Aorta (tissue), 5 donors: Measurements from ENCODE around the gene KANSL3. TPM values are rescaled to one million over a fixed set of nuclear protein-coding genes. Genes with fewer than 3 reads are reported as not detected.
A peak's percentile ranks its signal among the peaks of the same experiment; 100 is the strongest.
"Not testable (repeated sequence)": the region's sequence is repeated elsewhere in the genome, so short reads cannot be mapped to it uniquely, and the experiment has no call there.

Source experiments
- ATAC-seq: fragments of 200-7000 bp; cut with Tn5 transposase; one replicate; pipeline ENCODE4 v1.9.1; 2022; ENCODE audit warnings: moderate library complexity; ENCODE audit not compliant: low FRiP score
- DNase-seq, 2 donors: peaks; one replicate each; pipeline ENCODE4 v3.0.0-alpha.2; 2020
- H3K27ac ChIP-seq, 2 donors: one replicate each; pipeline ENCODE4 v1.5.1; 2013; ENCODE audit warnings: low read length in 2 of 2, mild to moderate bottlenecking in 2 of 2, moderate library complexity in 2 of 2, control low read depth in 1 of 2, inconsistent platforms in 1 of 2, low read depth in 1 of 2
- H3K27me3 ChIP-seq, 2 donors: one replicate each; pipeline ENCODE4 v1.6.1; 2013; ENCODE audit warnings: control low read depth in 1 of 2, low read length in 1 of 2, mild to moderate bottlenecking in 1 of 2, moderate library complexity in 1 of 2; ENCODE audit not compliant: insufficient read depth in 2 of 2, control insufficient read depth in 1 of 2
- H3K36me3 ChIP-seq, 2 donors: one replicate each; pipeline ENCODE4 v1.6.1; 2013; ENCODE audit warnings: control low read depth in 1 of 2, low read length in 1 of 2, mild to moderate bottlenecking in 1 of 2; ENCODE audit not compliant: insufficient read depth in 2 of 2, control insufficient read depth in 1 of 2
- H3K4me1 ChIP-seq, 2 donors: one replicate each; pipeline ENCODE4 v1.6.1; 2013; ENCODE audit warnings: low read length in 2 of 2, control low read depth in 1 of 2, mild to moderate bottlenecking in 1 of 2, moderate library complexity in 1 of 2; ENCODE audit not compliant: insufficient read depth in 2 of 2, control insufficient read depth in 1 of 2
- H3K4me3 ChIP-seq, 2 donors: one replicate each; pipeline ENCODE4 v1.5.1; 2013; ENCODE audit warnings: low read length in 2 of 2, control low read depth in 1 of 2, mild to moderate bottlenecking in 1 of 2
- H3K9me3 ChIP-seq: one replicate; pipeline ENCODE4 v1.6.1; 2013; ENCODE audit warnings: mild to moderate bottlenecking, low read length; ENCODE audit not compliant: control insufficient read depth
- WGBS, 2 donors: extraction: QIAGEN DNeasy Blood & Tissue Kit; methylation state at CpG; one replicate each; pipeline ENCODE4 v1.1.7; 2013; 5-methylcytosine and 5-hydroxymethylcytosine counted together
- intact Hi-C, 2 donors: fragments of 100-400 bp; cut with DNase I; formaldehyde crosslinking; loops; one replicate each; pipeline versions ENCODE4 v1.14.2 to v1.15.0; 2022
- polyA plus RNA-seq, 2 donors: library from polyadenylated mRNA; stranded (reverse); fragments of 200-250 nt; gene quantifications; one replicate each; pipeline ENCODE4 v1.2.3, GENCODE V29; 2013
- total RNA-seq, 2 donors: library from RNA; stranded (reverse); fragmentation: NEBNext Ultra II Directional; extraction: Animal tissue kit (Norgen Biotek cat#: 25700); gene quantifications; one replicate each; pipeline ENCODE4 v1.2.1, GENCODE V29; 2021
- donor health status: healthy with polysubstance abuse.
- donor health status: Bipolar disorder and iron deficiency.
- donor health status: DM: no; HTN: no; CAD: no.
- donor health status: DM: no; HTN: no; CAD: no.
- donor health status: DM: yes; HTN: yes; CAD: no.

Gene KANSL3
- total and polyA plus RNA-seq, 4 donors = 15.4 to 63.0 (median 40.8) TPM

GRCh38 chr2:96554293-96555145 is 83.6 kb downstream of the KANSL3 start:
- Histone ChIP-seq H3K9me3 (no peaks in the 10 kb centered on the region), H3K4me3 (no peak overlapping the region), H3K27ac (no peak overlapping the region), H3K4me1 (no peaks in the 10 kb centered on the region), H3K27me3 (no peaks in the 10 kb centered on the region), H3K36me3 (peaks cover 0 to 5% of the 10 kb centered on the region in 2 donors)
- peak; percentile 87 to 92 for DNase-seq
- intact Hi-C loops = loop anchor here in 1 of 2 donors (5.0 kb wide), 3 partner anchors 47 to 208 kb away; partner anchors contain the start of genes CNNM4 and NEURL3
- 12 to 14% methylated on average over 35 of the region's 35 CpGs for WGBS, 2 donors
- ATAC-seq = peak; percentile 84

- 35 to 42% methylated on average over 9 of the region's 9 CpGs for WGBS, 2 donors
- H3K4me3 ChIP-seq, H3K27me3 ChIP-seq, H3K36me3 ChIP-seq, H3K4me1 ChIP-seq, ATAC-seq, H3K9me3 ChIP-seq, DNase-seq, H3K27ac ChIP-seq: not testable (repeated sequence)
- intact Hi-C loops = loop anchor here in 1 of 2 donors (2.0 to 5.0 kb wide), 3 partner anchors 17 to 208 kb away; partner anchors contain the start of genes ARID5A and CNNM4
Observed at GRCh38 chr2:96553957-96554292, 84.2 kb downstream of the KANSL3 start.

GRCh38 chr2:96553176-96553956 is 84.7 kb downstream of the KANSL3 start:
- H3K27ac ChIP-seq = no peak overlapping the region
- ATAC-seq = no peak
- H3K27me3 ChIP-seq = no peaks in the 10 kb centered on the region
- H3K36me3 ChIP-seq = peaks cover 0 to 8% of the 10 kb centered on the region in 2 donors
- no peak overlapping the region for H3K4me3 ChIP-seq
- DNase-seq = peak in 1 of 2 donors; percentile 79
- no peaks in the 10 kb centered on the region for H3K9me3 ChIP-seq
- 76 to 78% methylated on average over 16 of the region's 16 CpGs for WGBS, 2 donors
- intact Hi-C loops = loop anchor here in 1 of 2 donors (2.0 to 5.0 kb wide), 3 partner anchors 17 to 209 kb away; partner anchors contain the start of genes ARID5A and CNNM4
- no peaks in the 10 kb centered on the region for H3K4me1 ChIP-seq

- peaks cover 0 to 8% of the 10 kb centered on the region in 2 donors for H3K36me3 ChIP-seq
- H3K27ac ChIP-seq = no peak overlapping the region
- intact Hi-C loops = loop anchor here in 1 of 2 donors (2.0 to 5.0 kb wide), 3 partner anchors 16 to 210 kb away; partner anchors contain the start of genes ARID5A and CNNM4
Observed at GRCh38 chr2:96552315-96553175, 85.6 kb downstream of the KANSL3 start.

GRCh38 chr2:96551605-96552314 is 86.4 kb downstream of the KANSL3 start:
- Histone ChIP-seq H3K9me3 (no peaks in the 10 kb centered on the region), H3K4me3 (no peak overlapping the region), H3K27me3 (no peaks in the 10 kb centered on the region), H3K36me3 (peaks cover 0 to 8% of the 10 kb centered on the region in 2 donors), H3K27ac (no peak overlapping the region), H3K4me1 (no peaks in the 10 kb centered on the region)
- WGBS, 2 donors = 90 to 91% methylated on average over 21 to 25 of the region's 25 CpGs
- DNase-seq (peak in 1 of 2 donors; percentile 77), ATAC-seq (no peak)
- intact Hi-C loops = loop anchor here in 1 of 2 donors (2.0 to 5.0 kb wide), 3 partner anchors 15 to 211 kb away; partner anchors contain the start of genes ARID5A and CNNM4

More at GRCh38 chr2:96552315-96553175, 85.6 kb downstream of the KANSL3 start:
- DNase-seq (no peak), ATAC-seq (no peak)
- H3K27me3 ChIP-seq = no peaks in the 10 kb centered on the region
- no peak overlapping the region for H3K4me3 ChIP-seq
- H3K4me1 ChIP-seq = no peaks in the 10 kb centered on the region
- H3K9me3 ChIP-seq = no peaks in the 10 kb centered on the region
- WGBS, 2 donors = 76 to 80% methylated on average over 18 of the region's 18 CpGs

- DNase-seq (peak in 1 of 2 donors; percentile 73), ATAC-seq (no peak)
- intact Hi-C loops = loop anchor here in 1 of 2 donors (5.0 kb wide), 2 partner anchors 144 to 211 kb away; partner anchors contain the start of gene CNNM4
- no peak overlapping the region for H3K4me3 ChIP-seq
- no peaks in the 10 kb centered on the region for H3K9me3 ChIP-seq
- no peak overlapping the region for H3K27ac ChIP-seq
- no peaks in the 10 kb centered on the region for H3K4me1 ChIP-seq
- H3K27me3 ChIP-seq = no peaks in the 10 kb centered on the region
- peaks cover 0 to 8% of the 10 kb centered on the region in 2 donors for H3K36me3 ChIP-seq
- 92 to 95% methylated on average over 14 of the region's 14 CpGs for WGBS, 2 donors
Observed at GRCh38 chr2:96550787-96551604, 87.1 kb downstream of the KANSL3 start.
